PC-9 (cell line): ENCODE data around the gene BMAL2. TPM values are rescaled to one million over a fixed set of nuclear protein-coding genes. Genes with fewer than 3 reads are reported as not detected.

ENCODE experiments used
- BruUV-seq: library from RNA; stranded (reverse); fragments of 400-500 nt; replicated peaks from 2 replicates; lab custom pipeline; 2021; lab: Mats Ljungman, UMichigan
- CTCF ChIA-PET: fragments of 300-600 bp; sonication (Branson Sonifier 250); formaldehyde crosslinking; loops from one replicate; lab custom pipeline; 2022; ENCODE audit warnings: antibody characterized with exemption; lab: Charles Lee
- POLR2A ChIA-PET: fragments of 300-600 bp; sonication (Branson Sonifier 250); formaldehyde crosslinking; loops from one replicate; lab custom pipeline; 2022; ENCODE audit warnings: antibody characterized with exemption; ENCODE audit not compliant: unreplicated experiment; lab: Charles Lee
- DNase-seq, 2 experiments: peaks; one replicate each; pipeline versions ENCODE4 v3.0.0 to v3.0.0-alpha.2; 2015 to 2022; ENCODE audit warnings: mixed read lengths in 1 of 2
- H2AFZ ChIP-seq: fragments of 200-600 bp; sonication (generic); 2 replicates; pipeline ENCODE4 v1.8.1; 2017; ENCODE audit warnings: antibody characterized with exemption
- H3F3A ChIP-seq: fragments of 200-600 bp; sonication (generic); 2 replicates; pipeline ENCODE4 v1.8.1; 2017; ENCODE audit warnings: antibody characterized with exemption, mild to moderate bottlenecking, low read depth; ENCODE audit not compliant: insufficient read depth
- H3K27ac ChIP-seq: fragments of 200-600 bp; sonication (generic); 2 replicates; pipeline ENCODE4 v1.6.1; 2016; ENCODE audit warnings: mixed run types
- H3K27me3 ChIP-seq: fragments of 200-600 bp; sonication (generic); 2 replicates; pipeline ENCODE4 v1.6.1; 2016; ENCODE audit warnings: low read depth, mixed run types; ENCODE audit not compliant: insufficient read depth
- H3K36me3 ChIP-seq: fragments of 200-600 bp; sonication (generic); 2 replicates; pipeline ENCODE4 v1.6.1; 2016; ENCODE audit warnings: low read depth, mixed run types
- H3K4me1 ChIP-seq: fragments of 200-600 bp; sonication (generic); replicated peaks from 2 replicates; pipeline ENCODE4 v1.6.1; 2016; ENCODE audit warnings: mixed run types; ENCODE audit not compliant: insufficient read depth
- H3K4me2 ChIP-seq: fragments of 200-600 bp; sonication (generic); 2 replicates; pipeline ENCODE4 v1.6.1; 2017; ENCODE audit warnings: mixed run types
- H3K4me3 ChIP-seq: fragments of 200-600 bp; sonication (generic); 2 replicates; pipeline ENCODE4 v1.6.1; 2016; ENCODE audit warnings: mixed run types
- H3K79me2 ChIP-seq: fragments of 200-600 bp; sonication (generic); 2 replicates; pipeline ENCODE4 v1.6.1; 2017; ENCODE audit warnings: low read depth, mixed run types
- H3K9me2 ChIP-seq: fragments of 200-600 bp; sonication (generic); 2 replicates; pipeline ENCODE4 v1.8.1; 2017; ENCODE audit warnings: mild to moderate bottlenecking; ENCODE audit not compliant: insufficient read depth
- H3K9me3 ChIP-seq: fragments of 200-600 bp; sonication (generic); 2 replicates; pipeline ENCODE4 v1.8.1; 2016; ENCODE audit warnings: low read depth; ENCODE audit not compliant: insufficient read depth
- H4K20me1 ChIP-seq: fragments of 200-600 bp; sonication (generic); 2 replicates; pipeline ENCODE4 v1.8.1; 2017; ENCODE audit not compliant: insufficient read depth
- EZH2 ChIP-seq: fragments of 200-600 bp; sonication (generic); IDR thresholded peaks from 2 replicates; pipeline ENCODE4 v1.8.0; 2017; ENCODE audit warnings: antibody characterized with exemption, low read depth
- intact Hi-C: fragments of 100-400 bp; cut with micrococcal nuclease; formaldehyde crosslinking; loops from one replicate; pipeline ENCODE4 v1.10.0; 2022; ENCODE audit not compliant: unreplicated experiment
- total RNA-seq: library from RNA; stranded (reverse); gene quantifications from 2 replicates; pipeline ENCODE4 v1.2.3, GENCODE V29; 2021
- TF ChIP-seq, protein P1 (sequence below): fragments of 200-600 bp; sonication (generic); conservative IDR thresholded peaks from 2 replicates; pipeline ENCODE4 v1.6.1; 2017; ENCODE audit warnings: mixed run types, antibody characterized with exemption, mild to moderate bottlenecking, moderate library complexity

Gene BMAL2
- total RNA-seq, 1 experiment from 2014 or later: 87.9 TPM

DNA sequence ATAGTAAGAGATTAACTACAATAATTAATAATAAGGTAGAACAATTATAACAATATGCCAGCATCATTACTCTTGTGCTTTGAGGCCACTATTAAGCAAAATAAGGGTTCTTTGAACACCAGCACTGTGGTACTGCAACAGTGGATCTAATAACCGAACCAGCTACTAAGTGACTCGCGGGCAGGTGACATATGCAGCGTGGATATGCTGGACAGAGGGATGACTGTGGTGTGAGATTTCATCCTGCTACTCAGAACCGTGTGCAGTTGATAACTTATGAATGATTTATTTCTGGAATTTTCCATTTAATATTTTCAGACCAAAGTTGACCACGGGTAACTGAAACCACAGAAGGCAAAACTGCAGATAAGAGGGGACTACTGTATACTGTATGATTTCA is 34.4 kb downstream of the BMAL2 start:
- H3K4me3 ChIP-seq: no peak overlapping the region
- H4K20me1 ChIP-seq: no peaks in the 10 kb centered on the region
- H3K9me2 ChIP-seq: no peaks in the 10 kb centered on the region
- TF ChIP-seq, protein P1, sequence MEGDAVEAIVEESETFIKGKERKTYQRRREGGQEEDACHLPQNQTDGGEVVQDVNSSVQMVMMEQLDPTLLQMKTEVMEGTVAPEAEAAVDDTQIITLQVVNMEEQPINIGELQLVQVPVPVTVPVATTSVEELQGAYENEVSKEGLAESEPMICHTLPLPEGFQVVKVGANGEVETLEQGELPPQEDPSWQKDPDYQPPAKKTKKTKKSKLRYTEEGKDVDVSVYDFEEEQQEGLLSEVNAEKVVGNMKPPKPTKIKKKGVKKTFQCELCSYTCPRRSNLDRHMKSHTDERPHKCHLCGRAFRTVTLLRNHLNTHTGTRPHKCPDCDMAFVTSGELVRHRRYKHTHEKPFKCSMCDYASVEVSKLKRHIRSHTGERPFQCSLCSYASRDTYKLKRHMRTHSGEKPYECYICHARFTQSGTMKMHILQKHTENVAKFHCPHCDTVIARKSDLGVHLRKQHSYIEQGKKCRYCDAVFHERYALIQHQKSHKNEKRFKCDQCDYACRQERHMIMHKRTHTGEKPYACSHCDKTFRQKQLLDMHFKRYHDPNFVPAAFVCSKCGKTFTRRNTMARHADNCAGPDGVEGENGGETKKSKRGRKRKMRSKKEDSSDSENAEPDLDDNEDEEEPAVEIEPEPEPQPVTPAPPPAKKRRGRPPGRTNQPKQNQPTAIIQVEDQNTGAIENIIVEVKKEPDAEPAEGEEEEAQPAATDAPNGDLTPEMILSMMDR: no peak
- no peak for TF ChIP-seq EZH2
- no peaks in the 10 kb centered on the region for H3K27me3 ChIP-seq
- intact Hi-C loops: no loop called here
- no TSS peak for BruUV-seq
- peaks cover 10% of the 10 kb centered on the region for H3K79me2 ChIP-seq
- no peak for DNase-seq
- POLR2A ChIA-PET: no interaction called here
- no peak overlapping the region for H3K27ac ChIP-seq
- no peaks in the 10 kb centered on the region for H3F3A ChIP-seq
- H3K4me1 ChIP-seq: no peaks in the 10 kb centered on the region
- no peaks in the 10 kb centered on the region; the same call in 1 of the 2 replicates for H3K36me3 ChIP-seq
- no peak overlapping the region for H3K4me2 ChIP-seq
- H2AFZ ChIP-seq: no peak overlapping the region
- H3K9me3 ChIP-seq: no peaks in the 10 kb centered on the region
- CTCF ChIA-PET: no interaction called here

- Histone ChIP-seq H3K9me3 (no peaks in the 10 kb centered on the region), H3K9me2 (no peaks in the 10 kb centered on the region), H3F3A (no peaks in the 10 kb centered on the region; the same call in 1 of the 2 replicates), H3K4me1 (peaks cover 8% of the 10 kb centered on the region; the same call in 1 of the 2 replicates), H3K4me2 (no peak overlapping the region), H3K79me2 (no peaks in the 10 kb centered on the region), H3K36me3 (peaks cover 5% of the 10 kb centered on the region; the same call in 1 of the 2 replicates), H3K27me3 (no peaks in the 10 kb centered on the region), H3K4me3 (no peak overlapping the region), H3K27ac (no peak overlapping the region), H2AFZ (no peak overlapping the region), H4K20me1 (no peaks in the 10 kb centered on the region)
- ChIA-PET CTCF (no interaction called here), POLR2A (interaction anchor here (0.6 kb wide), 1 partner anchor 49 kb away, joined by 3 read pairs; no protein-coding TSS in a partner anchor)
- intact Hi-C loops: loop anchor here (5.0 to 10.0 kb wide), 2 partner anchors 360 to 447 kb away; partner anchors contain the start of genes FGFR1OP2, INTS13 and MED21
- DNase-seq: no peak
- no TSS peak for BruUV-seq
- TF ChIP-seq EZH2: no peak
- TF ChIP-seq, protein P1: no peak
These were observed 49.6 kb downstream of the BMAL2 start for GRCh38 chr12:27382171-27382795.

Other genes starting within 250 kb of the BMAL2 start
- 34.7 and 40.0 TPM in 2 replicates for gene STK38L, start 88.5 kb upstream of the BMAL2 start, total RNA-seq
- 1.9 and 3.7 TPM in 2 replicates for gene SMCO2, start 113.9 kb downstream of the BMAL2 start, total RNA-seq
- 77.0 and 85.0 TPM in 2 replicates for gene PPFIBP1, start 191.4 kb downstream of the BMAL2 start, total RNA-seq